Heart right ventricle (tissue), 16 donors: ENCODE results near the gene CELSR3. TPM values are rescaled to one million over a fixed set of nuclear protein-coding genes. Genes with fewer than 3 reads are reported as not detected.

Experiments used
- ATAC-seq, 8 donors: fragments of 200-7000 bp; cut with Tn5 transposase; one replicate each; pipeline ENCODE4 v1.9.1; 2020; ENCODE audit warnings: mild to moderate bottlenecking in 8 of 8, moderate library complexity in 8 of 8, moderate number of reproducible peaks in 1 of 8
- DNase-seq, 2 donors: peaks; one replicate each; pipeline ENCODE4 v3.0.0-alpha.2; 2020
- H3K27ac ChIP-seq, 10 donors: fragments of 200-600 bp; sonication (generic) in 2 of 10; one replicate each; pipeline versions ENCODE4 v1.5.0 to v1.8.0; 2020 to 2022; ENCODE audit warnings: mild to moderate bottlenecking in 3 of 10
- H3K27me3 ChIP-seq, 7 donors: fragments of 200-600 bp; one replicate each; pipeline ENCODE4 v1.8.0; 2021 to 2022; ENCODE audit warnings: mild to moderate bottlenecking in 2 of 7
- H3K36me3 ChIP-seq, 9 donors: fragments of 200-600 bp; sonication (generic) in 1 of 9; one replicate each; pipeline versions ENCODE4 v1.5.0 to v1.8.0; 2020 to 2022; ENCODE audit warnings: mild to moderate bottlenecking in 2 of 9
- H3K4me1 ChIP-seq, 9 donors: fragments of 200-600 bp; sonication (generic) in 1 of 9; one replicate each; pipeline versions ENCODE4 v1.5.0 to v1.8.0; 2020 to 2022; ENCODE audit warnings: mild to moderate bottlenecking in 4 of 9
- H3K4me3 ChIP-seq, 10 donors: fragments of 200-600 bp; sonication (generic) in 2 of 10; one replicate each; pipeline versions ENCODE4 v1.5.0 to v1.8.0; 2020 to 2022; ENCODE audit warnings: mild to moderate bottlenecking in 7 of 10, moderate library complexity in 2 of 10
- H3K9me3 ChIP-seq, 11 donors: fragments of 200-600 bp in 10 of 11; sonication (generic) in 2 of 11; one replicate each; pipeline versions ENCODE4 v1.5.0 to v1.8.0; 2013 to 2022; ENCODE audit warnings: mild to moderate bottlenecking in 2 of 11, control low read depth in 1 of 11, moderate library complexity in 1 of 11
- CTCF ChIP-seq, 9 donors: fragments of 200-600 bp; sonication (generic) in 2 of 9; IDR thresholded peaks; one replicate each; pipeline versions ENCODE4 v1.5.0 to v1.8.0; 2021 to 2022; ENCODE audit warnings: antibody characterized with exemption in 9 of 9, mild to moderate bottlenecking in 5 of 9, moderate library complexity in 1 of 9
- WGBS, 2 donors: extraction: QIAGEN DNeasy Blood & Tissue Kit; methylation state at CpG; one replicate each; pipeline ENCODE4 v1.1.7; 2013; ENCODE audit warnings: inconsistent platforms in 1 of 2; 5-methylcytosine and 5-hydroxymethylcytosine counted together
- intact Hi-C, 10 donors: fragments of 100-400 bp; cut with DNase I; formaldehyde crosslinking; loops; one replicate each; pipeline versions ENCODE4 v1.11.1 to v1.14.2; 2022
- polyA plus RNA-seq, 2 donors: library from polyadenylated mRNA; stranded (reverse); fragments of 200-250 nt; gene quantifications; one replicate each; pipeline ENCODE4 v1.2.3, GENCODE V29; 2013
- total RNA-seq, 10 donors: library from RNA; stranded (reverse); fragmentation: NEBNext Ultra II Directional in 3 of 10; extraction: Animal tissue kit (Norgen Biotek cat#: 25700) in 3 of 10; gene quantifications; one replicate each; pipeline versions ENCODE4 v1.2.1 to v1.2.4, GENCODE V29; 2021 to 2023
- donor health status: Arrhythmogenic right ventricular cardiomyopathy.
- donor health status: ischemic (EF 13 %, LVEDD 7.1; RV severe dilation, severe dysfunction).
- donor health status: healthy with polysubstance abuse.
- donor health status: DM: no; HTN: yes; CAD: no.
- donor health status: DM: no; HTN: no; CAD: no.
- donor health status: ischemic (EF 25% LVEDD 6.9; RV normal size, moderate dysfunction).
- donor health status: ischemic (EF 25% LVEDD 5.7; RV mildly dilated, moderate dysfunction).
- donor health status: healthy.
- donor health status: DM: yes; HTN: yes; CAD: no.
- donor health status: Ischemic cardiomyopathy.
- donor health status: ischemic (EF 35%, LVEDD 5.7; RV mildly dilated, moderate dysfunction).
- donor health status: nonischemic (EF 11% LVEDD 7.7; RV severe dilation, severe dysfunction).
- donor health status: DM: yes; HTN: yes; CAD: no.
- donor health status: PGD.
- donor health status: ischemic (EF 29% LVEDD 5.4; RV normal size, mild dysfunction).
- donor health status: nonischemic (EF 23%, LVEDD 6.1; RV moderate dilation, normal function).

The CELSR3 gene
- total and polyA plus RNA-seq, 12 donors, result 0.10 to 0.44 (median 0.17) TPM

- H3K27me3 ChIP-seq, result no peaks in the 10 kb centered on the region
- TF ChIP-seq CTCF (IDR thresholded peaks at IDR 0.05), result no peak
- intact Hi-C loops, result loop anchor here in 1 of 10 donors (10.0 kb wide), 1 partner anchor 168 kb away; a partner anchor contains a TSS
- peaks cover 5 to 28% (median 21%) of the 10 kb centered on the region in 9 donors for H3K4me1 ChIP-seq
- peaks cover 0 to 52% (median 9%) of the 10 kb centered on the region in 9 donors for H3K36me3 ChIP-seq
- DNase-seq, result no peak
- H3K9me3 ChIP-seq, result no peaks in the 10 kb centered on the region
- no peak for ATAC-seq
- no peak overlapping the region for H3K27ac ChIP-seq
- WGBS, 2 donors, result 96% methylated on average over 15 of the region's 15 CpGs
- no peak overlapping the region for H3K4me3 ChIP-seq
Measured at GRCh38 chr3:48633256-48633655, 29.4 kb downstream of the CELSR3 start.

- intact Hi-C loops, result loop anchor here in 1 of 10 donors (10.0 kb wide), 1 partner anchor 167 kb away; a partner anchor contains a TSS
- WGBS, 2 donors, result 81 to 84% methylated on average over 22 of the region's 22 CpGs
- peak in 1 of 2 donors; percentile 24 for DNase-seq
- no peaks in the 10 kb centered on the region for H3K9me3 ChIP-seq
- H3K27me3 ChIP-seq, result no peaks in the 10 kb centered on the region
- TF ChIP-seq CTCF (IDR thresholded peaks at IDR 0.05), result no peak
- peaks cover 5 to 26% (median 18%) of the 10 kb centered on the region in 9 donors for H3K4me1 ChIP-seq
- peaks cover 0 to 67% (median 14%) of the 10 kb centered on the region in 9 donors for H3K36me3 ChIP-seq
- no peak overlapping the region for H3K4me3 ChIP-seq
- no peak overlapping the region for H3K27ac ChIP-seq
- ATAC-seq, result no peak
Measured at GRCh38 chr3:48631516-48632448, 30.9 kb downstream of the CELSR3 start.

GRCh38 chr3:48630833-48631232, 31.9 kb downstream of the CELSR3 start:
- 85 to 91% methylated on average over 12 of the region's 12 CpGs for WGBS, 2 donors
- no peaks in the 10 kb centered on the region for H3K27me3 ChIP-seq
- no peak for ATAC-seq
- intact Hi-C loops, result loop anchor here in 1 of 10 donors (10.0 kb wide), 1 partner anchor 166 kb away; a partner anchor contains a TSS
- peaks cover 0 to 76% (median 17%) of the 10 kb centered on the region in 9 donors for H3K36me3 ChIP-seq
- no peaks in the 10 kb centered on the region for H3K9me3 ChIP-seq
- peaks cover 0 to 17% (median 10%) of the 10 kb centered on the region in 9 donors for H3K4me1 ChIP-seq
- no peak for TF ChIP-seq CTCF (IDR thresholded peaks at IDR 0.05)
- DNase-seq, result no peak
- no peak overlapping the region for H3K27ac ChIP-seq
- H3K4me3 ChIP-seq, result no peak overlapping the region

GRCh38 chr3:48630407-48630806, 32.3 kb downstream of the CELSR3 start:
- no peak for ATAC-seq
- DNase-seq, result no peak
- intact Hi-C loops, result loop anchor here in 1 of 10 donors (10.0 kb wide), 1 partner anchor 166 kb away; a partner anchor contains a TSS
- Histone ChIP-seq H3K27me3 (no peaks in the 10 kb centered on the region), H3K4me3 (no peak overlapping the region), H3K27ac (no peak overlapping the region), H3K4me1 (peaks cover 0 to 15% (median 9%) of the 10 kb centered on the region in 9 donors), H3K36me3 (peaks cover 0 to 80% (median 21%) of the 10 kb centered on the region in 9 donors), H3K9me3 (no peaks in the 10 kb centered on the region)
- WGBS, 2 donors, result 97 to 99% methylated on average over 8 of the region's 8 CpGs
- TF ChIP-seq CTCF (IDR thresholded peaks at IDR 0.05), result no peak
